ENCODE results near the gene SSC5D. TPM values are rescaled to one million over a fixed set of nuclear protein-coding genes. Genes with fewer than 3 reads are reported as not detected.

SSC5D gene
- total RNA-seq, 1 donor from 2014 or later: 1.3 TPM

GRCh38 chr19:55539090-55539984 is 51.1 kb downstream of the SSC5D start:
- no peaks in the 10 kb centered on the region for H3K36me3 Mint-ChIP-seq (ENCODE audit: low read depth)
- DNase-seq (ENCODE audit: low read depth, low spot score): no peak
- H3K27me3 Mint-ChIP-seq (ENCODE audit: low read depth): peaks cover 3% of the 10 kb centered on the region
- no peak overlapping the region for H3K4me3 Mint-ChIP-seq
- no peak overlapping the region for H3K27ac Mint-ChIP-seq (ENCODE audit: unreplicated experiment)
- peaks cover 4% of the 10 kb centered on the region for H3K4me1 Mint-ChIP-seq
- TF ChIP-seq CTCF (conservative IDR thresholded peaks at IDR 0.05): no peak
- peaks cover 4% of the 10 kb centered on the region for H3K9me3 Mint-ChIP-seq

GRCh38 chr19:55540619-55541018 is 52.4 kb downstream of the SSC5D start:
- Mint-ChIP-seq H3K27ac (ENCODE audit: unreplicated experiment) (no peak overlapping the region), H3K36me3 (ENCODE audit: low read depth) (no peaks in the 10 kb centered on the region), H3K27me3 (ENCODE audit: low read depth) (peaks cover 3% of the 10 kb centered on the region), H3K9me3 (peaks cover 4% of the 10 kb centered on the region), H3K4me1 (peaks cover 10% of the 10 kb centered on the region), H3K4me3 (no peak overlapping the region)
- TF ChIP-seq CTCF (conservative IDR thresholded peaks at IDR 0.05): no peak
- no peak for DNase-seq (ENCODE audit: low read depth, low spot score)

GRCh38 chr19:55541091-55541490 is 52.9 kb downstream of the SSC5D start:
- Mint-ChIP-seq H3K4me1 (peaks cover 15% of the 10 kb centered on the region), H3K9me3 (peaks cover 4% of the 10 kb centered on the region), H3K36me3 (ENCODE audit: low read depth) (no peaks in the 10 kb centered on the region), H3K27me3 (ENCODE audit: low read depth) (peaks cover 3% of the 10 kb centered on the region), H3K27ac (ENCODE audit: unreplicated experiment) (no peak overlapping the region), H3K4me3 (no peak overlapping the region)
- DNase-seq (ENCODE audit: low read depth, low spot score): no peak
- TF ChIP-seq CTCF (conservative IDR thresholded peaks at IDR 0.05): no peak

GRCh38 chr19:55542292-55542855 is 54.1 kb downstream of the SSC5D start:
- Mint-ChIP-seq H3K4me3 (no peak overlapping the region), H3K27me3 (ENCODE audit: low read depth) (peaks cover 3% of the 10 kb centered on the region), H3K9me3 (peaks cover 4% of the 10 kb centered on the region), H3K36me3 (ENCODE audit: low read depth) (no peaks in the 10 kb centered on the region), H3K4me1 (peaks cover 16% of the 10 kb centered on the region), H3K27ac (ENCODE audit: unreplicated experiment) (no peak overlapping the region)
- DNase-seq (ENCODE audit: low read depth, low spot score): no peak
- TF ChIP-seq CTCF (conservative IDR thresholded peaks at IDR 0.05): no peak

- DNase-seq (ENCODE audit: low read depth, low spot score): no peak
- no peaks in the 10 kb centered on the region for H3K36me3 Mint-ChIP-seq (ENCODE audit: low read depth)
- no peak overlapping the region for H3K4me3 Mint-ChIP-seq
- peaks cover 3% of the 10 kb centered on the region for H3K27me3 Mint-ChIP-seq (ENCODE audit: low read depth)
- no peak for TF ChIP-seq CTCF (conservative IDR thresholded peaks at IDR 0.05)
- H3K4me1 Mint-ChIP-seq: peaks cover 16% of the 10 kb centered on the region
- H3K9me3 Mint-ChIP-seq: peaks cover 4% of the 10 kb centered on the region
- no peak overlapping the region for H3K27ac Mint-ChIP-seq (ENCODE audit: unreplicated experiment)
Observed at GRCh38 chr19:55543567-55543966, 55.3 kb downstream of the SSC5D start.
